ENCODE measurements around the gene GPR83.
"Not testable (repeated sequence)": the region's sequence is repeated elsewhere in the genome, so short reads cannot be mapped to it uniquely, and the experiment has no call there.

Gene GPR83

DNA sequence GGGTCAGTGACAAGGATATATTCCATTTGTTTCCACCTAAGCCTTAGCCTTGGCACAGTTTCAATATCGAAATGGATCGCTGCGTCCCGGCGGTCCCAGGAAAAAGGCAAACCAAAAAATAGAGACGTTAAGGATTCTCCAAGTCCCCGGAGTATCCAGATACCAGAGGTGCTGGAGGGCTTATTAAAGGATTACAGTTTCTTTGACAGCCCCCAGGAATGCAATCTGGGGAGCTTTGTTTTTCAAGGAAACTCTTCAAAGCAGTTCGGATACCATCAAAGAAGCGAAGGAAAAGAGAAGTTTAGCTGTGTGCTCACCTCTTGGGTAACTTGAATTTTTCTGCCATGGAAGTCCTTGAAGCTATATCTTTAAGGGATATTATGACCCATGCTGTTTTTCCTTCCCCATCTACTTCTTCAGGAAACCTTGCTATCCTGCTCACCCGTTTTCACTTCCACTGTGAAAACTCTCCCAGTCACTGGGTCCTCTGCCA, 600 bp upstream of the GPR83 start:
- DNase-seq, result no peak
- Mint-ChIP-seq H3K4me1 (ENCODE audit: low read depth) (peaks cover 7% of the 10 kb centered on the region), H3K27ac (no peak overlapping the region), H3K9me3 (peaks cover 22% of the 10 kb centered on the region), H3K4me3 (no peak overlapping the region), H3K27me3 (peaks cover 55% of the 10 kb centered on the region), H3K36me3 (ENCODE audit: low read depth) (no peaks in the 10 kb centered on the region)

DNA sequence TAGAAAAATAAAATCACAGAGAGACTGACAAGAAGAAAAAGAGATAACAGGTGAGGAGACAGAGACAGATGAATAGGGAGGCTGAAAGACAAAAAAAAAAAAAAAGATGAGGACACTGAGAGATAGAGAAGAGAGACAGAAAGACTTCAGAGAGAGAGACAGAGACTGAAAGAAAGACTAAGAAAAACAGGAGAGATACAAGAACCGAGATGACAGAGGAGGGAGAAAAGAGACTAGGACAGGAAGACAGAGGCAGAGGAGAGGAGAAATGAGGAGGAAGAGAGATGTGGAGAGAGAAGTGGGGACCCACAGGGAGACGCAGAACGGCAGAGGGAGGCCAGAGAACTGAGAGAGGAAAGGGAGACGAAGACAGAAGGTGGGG, 771 bp downstream of the GPR83 start:
- Mint-ChIP-seq H3K27me3 (peaks cover 55% of the 10 kb centered on the region), H3K4me1 (ENCODE audit: low read depth) (peaks cover 7% of the 10 kb centered on the region), H3K9me3 (peaks cover 14% of the 10 kb centered on the region), H3K4me3 (no peak overlapping the region), H3K27ac (no peak overlapping the region), H3K36me3 (ENCODE audit: low read depth) (no peaks in the 10 kb centered on the region)
- no peak for DNase-seq

DNA sequence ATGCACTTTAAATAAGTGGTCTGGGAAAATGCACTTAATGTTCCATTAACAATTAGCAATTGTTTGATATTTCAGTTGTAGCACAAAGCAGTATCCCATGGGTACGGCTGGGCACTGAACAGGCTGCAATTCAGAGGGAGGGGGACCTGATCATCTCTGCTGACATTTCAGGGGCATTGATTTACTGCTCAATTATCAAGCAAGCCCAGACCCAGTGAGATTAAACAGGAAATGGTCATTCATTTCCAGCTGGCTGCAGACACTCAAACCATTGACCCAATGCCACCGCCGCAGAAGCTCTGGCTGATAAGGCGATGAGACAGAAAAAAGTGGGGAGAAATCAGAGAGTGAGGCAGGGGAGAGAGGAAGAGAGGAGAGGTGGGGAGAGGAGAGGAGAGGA, 1.2 kb downstream of the GPR83 start:
- DNase-seq, result no peak
- Mint-ChIP-seq H3K4me3 (no peak overlapping the region), H3K36me3 (ENCODE audit: low read depth) (no peaks in the 10 kb centered on the region), H3K4me1 (ENCODE audit: low read depth) (peaks cover 7% of the 10 kb centered on the region), H3K27ac (no peak overlapping the region), H3K9me3 (peaks cover 10% of the 10 kb centered on the region), H3K27me3 (peaks cover 58% of the 10 kb centered on the region)

DNA sequence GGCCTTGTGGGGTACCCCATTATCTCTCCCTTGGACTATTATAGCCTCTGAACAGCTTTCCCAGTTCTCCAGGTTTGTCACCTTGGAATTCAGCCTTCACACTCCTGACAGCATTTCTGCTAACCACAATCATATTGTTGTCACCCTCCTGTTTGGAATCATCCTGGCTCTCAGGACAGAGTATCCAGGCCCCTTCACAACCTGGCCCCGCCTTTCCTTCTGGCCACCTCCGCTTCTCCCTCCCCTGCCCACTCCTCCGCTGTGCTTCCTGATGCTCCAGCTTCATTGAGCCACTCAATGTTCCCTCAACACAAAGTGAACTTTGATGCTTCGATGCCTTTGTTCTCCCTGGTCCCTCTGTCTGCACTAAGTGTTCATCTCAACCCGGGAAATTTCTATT, 3.1 kb downstream of the GPR83 start:
- Mint-ChIP-seq H3K4me1 (ENCODE audit: low read depth) (peaks cover 7% of the 10 kb centered on the region), H3K9me3 (peaks cover 1% of the 10 kb centered on the region), H3K4me3 (no peak overlapping the region), H3K36me3 (ENCODE audit: low read depth) (no peaks in the 10 kb centered on the region), H3K27ac (no peak overlapping the region), H3K27me3 (peaks cover 56% of the 10 kb centered on the region)
- DNase-seq, result no peak

DNA sequence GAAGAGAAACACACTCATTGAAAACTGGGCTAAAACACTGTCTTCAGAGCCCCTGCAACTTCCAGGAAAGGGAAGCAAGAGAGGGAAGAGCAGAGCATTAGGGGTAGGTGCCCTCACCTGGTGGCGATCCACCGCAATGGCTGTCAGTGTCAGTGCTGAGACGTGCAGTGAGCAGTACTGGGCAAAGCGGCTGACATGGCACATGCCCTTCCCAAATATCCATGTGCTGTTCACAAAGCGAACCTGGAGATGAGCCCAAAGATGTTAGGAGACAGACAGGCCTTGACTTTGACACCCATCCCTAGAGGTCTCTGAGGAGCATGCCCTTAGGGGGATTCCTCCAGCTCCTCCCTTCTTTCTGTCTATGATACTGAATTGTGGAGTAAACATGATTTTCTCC, 4.9 kb downstream of the GPR83 start:
- DNase-seq, result no peak

DNA sequence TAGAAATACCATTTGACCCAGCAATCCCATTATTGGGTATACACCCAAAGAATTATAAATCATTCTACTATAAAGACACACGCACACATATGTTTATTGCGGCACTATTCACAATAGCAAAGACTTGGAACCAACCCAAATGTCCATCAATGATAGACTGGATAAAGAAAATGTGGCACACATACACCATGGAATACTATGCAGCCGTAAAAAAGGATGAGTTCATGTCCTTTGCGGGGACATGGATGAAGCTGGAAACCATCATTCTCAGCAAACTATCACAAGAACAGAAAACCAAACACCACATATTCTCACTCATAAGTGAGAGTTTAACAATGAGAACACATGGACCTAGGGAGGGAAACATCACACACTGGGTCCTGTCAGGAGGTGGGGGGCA, 9.3 kb downstream of the GPR83 start:
- not testable (repeated sequence) for H3K27ac Mint-ChIP-seq; DNase-seq; H3K4me1 Mint-ChIP-seq (ENCODE audit: low read depth); H3K9me3 Mint-ChIP-seq; H3K4me3 Mint-ChIP-seq; H3K36me3 Mint-ChIP-seq (ENCODE audit: low read depth); H3K27me3 Mint-ChIP-seq

More for the DNA sequence above, 4.9 kb downstream of the GPR83 start:
- no peaks in the 10 kb centered on the region for H3K36me3 Mint-ChIP-seq (ENCODE audit: low read depth)
- H3K4me3 Mint-ChIP-seq, result no peak overlapping the region
- peaks cover 42% of the 10 kb centered on the region for H3K27me3 Mint-ChIP-seq
- H3K4me1 Mint-ChIP-seq (ENCODE audit: low read depth), result peaks cover 7% of the 10 kb centered on the region
- no peaks in the 10 kb centered on the region for H3K9me3 Mint-ChIP-seq
- H3K27ac Mint-ChIP-seq, result no peak overlapping the region

DNA sequence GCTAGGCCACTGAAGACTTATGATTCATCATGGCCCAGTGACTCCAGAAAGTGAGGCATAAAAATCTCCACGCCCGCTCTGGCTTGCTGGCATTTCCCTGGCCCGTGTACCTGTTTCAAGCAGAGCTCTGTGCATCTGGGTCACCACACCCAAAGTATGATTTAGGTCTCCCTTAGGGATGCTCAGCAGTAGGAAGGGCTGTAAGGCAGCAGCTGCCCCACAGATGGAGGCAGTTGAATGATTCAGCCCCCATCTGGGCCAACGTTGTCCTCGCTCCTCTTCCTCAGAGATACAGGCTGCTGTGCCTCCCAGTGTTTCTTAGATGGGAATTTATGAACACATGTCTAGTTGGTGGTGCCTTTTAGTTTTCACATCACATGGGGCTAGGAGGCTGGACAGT, 21.6 kb downstream of the GPR83 start:
- Mint-ChIP-seq H3K36me3 (ENCODE audit: low read depth) (no peaks in the 10 kb centered on the region), H3K4me3 (no peak overlapping the region), H3K27ac (no peak overlapping the region), H3K9me3 (no peaks in the 10 kb centered on the region), H3K4me1 (ENCODE audit: low read depth) (no peaks in the 10 kb centered on the region), H3K27me3 (peaks cover 8% of the 10 kb centered on the region)
- DNase-seq, result no peak

DNA sequence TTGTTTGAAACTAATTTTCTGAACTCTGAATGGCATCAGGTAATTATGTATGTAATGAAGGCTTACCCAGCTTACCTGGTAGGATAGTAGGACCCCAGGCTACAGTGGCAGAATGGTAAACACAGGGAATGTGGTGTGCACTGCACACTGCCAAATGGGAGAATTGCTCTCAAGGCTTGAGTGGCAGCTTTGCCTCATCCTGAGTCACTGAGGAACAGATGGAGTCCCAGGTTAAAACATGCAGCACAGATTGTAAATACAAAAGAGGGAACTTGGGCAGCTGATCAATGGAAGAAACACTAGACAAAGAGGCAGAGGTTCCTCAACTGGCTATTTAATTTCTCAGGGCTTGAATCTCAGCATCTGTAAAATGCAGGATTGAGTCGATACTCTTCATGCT, 24.4 kb downstream of the GPR83 start:
- no peak for DNase-seq
- H3K27me3 Mint-ChIP-seq, result peaks cover 11% of the 10 kb centered on the region
- H3K36me3 Mint-ChIP-seq (ENCODE audit: low read depth), result no peaks in the 10 kb centered on the region
- no peaks in the 10 kb centered on the region for H3K4me1 Mint-ChIP-seq (ENCODE audit: low read depth)
- no peak overlapping the region for H3K4me3 Mint-ChIP-seq
- H3K27ac Mint-ChIP-seq, result no peak overlapping the region
- H3K9me3 Mint-ChIP-seq, result peaks cover 6% of the 10 kb centered on the region

DNA sequence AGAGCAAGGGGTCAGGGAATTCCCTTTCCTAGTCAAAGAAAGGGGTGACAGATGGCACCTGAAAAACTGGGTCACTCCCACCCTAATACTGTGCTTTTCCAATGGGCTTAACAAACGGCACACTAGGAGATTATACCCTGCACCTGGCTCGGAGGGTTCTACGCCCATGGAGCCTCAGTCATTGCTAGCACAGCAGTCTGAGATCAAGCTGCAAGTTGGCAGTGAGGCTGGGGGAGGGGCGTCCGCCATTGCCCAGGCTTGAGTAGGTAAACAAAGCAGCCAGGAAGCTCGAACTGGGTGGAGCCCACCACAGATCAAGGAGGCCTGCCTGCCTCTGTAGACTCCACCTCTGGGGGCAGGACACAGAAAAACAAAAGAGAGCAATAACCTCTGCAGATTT, 30.6 kb downstream of the GPR83 start:
- H3K27ac Mint-ChIP-seq; DNase-seq; H3K4me3 Mint-ChIP-seq; H3K9me3 Mint-ChIP-seq; H3K36me3 Mint-ChIP-seq (ENCODE audit: low read depth); H3K4me1 Mint-ChIP-seq (ENCODE audit: low read depth): not testable (repeated sequence)
- peaks cover 16% of the 10 kb centered on the region for H3K27me3 Mint-ChIP-seq

DNA sequence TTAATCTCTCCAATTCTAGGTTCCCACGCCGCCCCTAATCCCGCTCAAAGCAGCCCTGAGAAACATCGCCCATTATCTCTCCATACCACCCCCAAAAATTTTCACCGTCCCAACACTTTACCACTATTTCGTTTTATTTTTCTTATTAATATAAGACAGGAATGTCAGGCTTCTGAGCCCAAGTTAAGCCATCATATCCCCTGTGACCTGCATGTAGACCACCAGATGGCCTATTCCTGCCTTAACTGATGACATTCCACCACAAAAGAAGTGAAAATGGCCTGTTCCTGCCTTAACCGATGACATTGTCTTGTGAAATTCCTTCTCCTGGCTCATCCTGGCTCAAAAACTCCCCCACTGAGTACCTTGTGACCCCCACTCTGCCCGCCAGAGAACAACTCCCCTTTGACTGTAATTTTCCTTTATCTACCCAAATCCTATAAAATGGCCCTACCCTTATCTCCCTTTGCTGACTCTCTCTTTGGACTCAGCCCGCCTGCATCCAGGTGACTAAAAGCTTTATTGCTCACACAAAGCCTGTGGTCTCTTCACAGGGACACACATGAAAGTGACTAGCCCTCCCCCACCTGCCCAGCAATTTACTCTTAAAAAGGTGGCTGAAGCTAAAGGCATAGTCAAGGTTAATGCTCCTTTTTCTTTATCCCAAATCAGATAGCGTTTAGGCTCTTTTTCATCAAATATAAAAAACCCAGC, 50.2 kb downstream of the GPR83 start:
- H3K4me1 Mint-ChIP-seq (ENCODE audit: low read depth); H3K36me3 Mint-ChIP-seq (ENCODE audit: low read depth); H3K27me3 Mint-ChIP-seq: not testable (repeated sequence)

DNA sequence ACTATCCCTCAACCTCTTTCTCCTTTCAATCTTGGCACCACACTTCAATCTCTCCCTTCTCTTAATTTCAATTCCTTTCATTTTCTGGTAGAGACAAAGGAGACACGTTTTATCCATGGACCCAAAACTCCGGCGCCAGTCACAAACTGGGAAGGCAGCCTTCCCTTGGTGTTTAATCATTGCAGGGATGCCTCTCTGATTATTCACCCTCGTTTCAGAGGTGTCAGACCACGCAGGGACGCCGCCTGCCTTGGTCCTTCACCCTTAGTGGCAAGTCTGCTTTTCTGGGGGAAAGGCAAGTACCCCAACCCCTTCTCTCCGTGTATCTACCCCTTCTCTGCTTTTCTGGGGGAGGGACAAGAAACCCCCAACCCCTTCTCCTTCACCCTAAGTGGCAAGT, 54.9 kb downstream of the GPR83 start:
- H3K27me3 Mint-ChIP-seq; H3K4me1 Mint-ChIP-seq (ENCODE audit: low read depth); H3K9me3 Mint-ChIP-seq; H3K4me3 Mint-ChIP-seq; DNase-seq; H3K27ac Mint-ChIP-seq; H3K36me3 Mint-ChIP-seq (ENCODE audit: low read depth): not testable (repeated sequence)

More for the DNA sequence above, 50.2 kb downstream of the GPR83 start:
- H3K9me3 Mint-ChIP-seq, DNase-seq, H3K4me3 Mint-ChIP-seq, H3K27ac Mint-ChIP-seq: not testable (repeated sequence)

DNA sequence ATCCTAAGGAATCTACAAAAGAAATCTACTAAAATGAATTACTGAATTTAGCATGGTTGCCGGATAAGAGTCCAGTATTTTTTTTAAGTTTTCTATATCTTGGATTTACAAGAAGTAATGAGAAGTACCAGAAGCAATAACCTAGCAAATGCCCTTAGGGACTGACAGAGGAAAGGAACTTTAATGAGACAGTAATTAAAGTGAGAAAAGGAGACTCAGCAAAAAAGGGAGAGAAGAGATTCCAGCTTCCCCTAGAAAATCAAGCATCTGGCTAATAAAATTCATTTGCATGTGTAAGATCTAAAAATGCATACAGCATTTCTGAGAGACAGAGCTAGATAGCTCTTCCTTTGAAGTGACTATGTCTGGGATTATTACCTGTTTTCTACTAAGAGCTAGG, 57.7 kb downstream of the GPR83 start:
- Mint-ChIP-seq H3K9me3 (peaks cover 6% of the 10 kb centered on the region), H3K4me3 (no peak overlapping the region), H3K27me3 (no peaks in the 10 kb centered on the region), H3K4me1 (ENCODE audit: low read depth) (no peaks in the 10 kb centered on the region), H3K27ac (no peak overlapping the region), H3K36me3 (ENCODE audit: low read depth) (no peaks in the 10 kb centered on the region)
- no peak for DNase-seq

DNA sequence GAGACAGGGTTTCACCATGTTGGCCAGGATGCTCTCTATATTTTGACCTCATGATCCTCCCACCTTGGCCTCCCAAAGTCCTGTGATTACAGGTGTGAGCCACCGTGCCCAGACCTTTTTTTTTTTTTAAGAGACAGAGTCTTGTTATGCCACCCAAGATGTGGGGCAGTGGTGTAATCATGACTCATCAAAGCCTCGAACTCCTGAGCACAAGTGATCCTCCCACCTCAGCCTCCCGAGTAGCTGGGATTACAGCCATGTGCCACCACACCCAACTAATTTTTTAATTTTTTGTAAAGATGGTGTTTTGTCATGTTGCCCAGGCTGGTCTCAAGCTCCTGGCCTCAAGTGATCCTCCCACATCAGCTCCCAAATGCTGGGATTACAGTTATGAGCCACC, 59.0 kb downstream of the GPR83 start:
- peaks cover 5% of the 10 kb centered on the region for H3K27me3 Mint-ChIP-seq
- H3K36me3 Mint-ChIP-seq (ENCODE audit: low read depth), result no peaks in the 10 kb centered on the region
- H3K27ac Mint-ChIP-seq, result no peak overlapping the region
- no peak for DNase-seq
- H3K4me1 Mint-ChIP-seq (ENCODE audit: low read depth), result no peaks in the 10 kb centered on the region
- H3K4me3 Mint-ChIP-seq, result no peak overlapping the region
- peaks cover 6% of the 10 kb centered on the region for H3K9me3 Mint-ChIP-seq

DNA sequence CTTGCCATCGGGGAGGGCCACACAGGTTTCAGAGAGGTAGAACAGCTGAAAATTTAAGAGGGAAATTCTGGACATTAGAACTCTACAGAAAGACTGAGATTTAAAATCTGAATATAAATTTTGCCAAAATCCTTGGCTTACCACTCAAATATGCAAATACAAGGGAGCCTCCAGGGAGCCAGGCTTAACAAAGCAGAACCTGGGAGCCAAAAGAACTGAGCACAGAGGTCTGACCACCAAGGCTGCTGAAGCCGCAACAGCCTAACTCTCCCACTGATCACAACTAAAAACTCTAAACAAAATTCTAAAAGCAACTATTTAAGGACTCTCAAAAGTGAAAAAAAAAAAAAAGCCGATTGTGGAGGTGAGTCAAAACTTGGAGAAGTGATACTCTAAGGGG, 62.6 kb downstream of the GPR83 start:
- H3K9me3 Mint-ChIP-seq, result peaks cover 6% of the 10 kb centered on the region
- DNase-seq, result no peak
- H3K4me3 Mint-ChIP-seq, result no peak overlapping the region
- H3K27ac Mint-ChIP-seq, result no peak overlapping the region
- no peaks in the 10 kb centered on the region for H3K4me1 Mint-ChIP-seq (ENCODE audit: low read depth)
- H3K36me3 Mint-ChIP-seq (ENCODE audit: low read depth), result no peaks in the 10 kb centered on the region
- peaks cover 21% of the 10 kb centered on the region for H3K27me3 Mint-ChIP-seq

DNA sequence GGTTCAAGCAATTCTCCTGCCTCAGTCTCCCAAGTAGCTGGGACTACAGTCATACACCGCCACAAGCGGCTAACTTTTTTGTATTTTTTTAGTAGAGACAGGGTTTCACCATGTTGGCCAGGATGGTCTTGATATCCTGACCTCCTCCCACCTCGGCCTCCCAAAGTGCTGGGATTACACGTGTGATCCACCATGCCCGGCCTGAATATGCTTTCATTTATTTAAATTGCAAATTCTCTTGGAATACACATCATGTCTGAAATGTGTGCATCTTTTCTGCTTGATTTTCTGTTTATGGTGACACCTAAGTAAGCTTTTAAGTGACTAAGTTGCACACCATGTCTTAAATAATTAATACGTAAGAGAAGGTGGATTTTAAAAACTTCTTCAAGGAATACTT, 65.2 kb downstream of the GPR83 start:
- Mint-ChIP-seq H3K9me3 (peaks cover 6% of the 10 kb centered on the region), H3K4me1 (ENCODE audit: low read depth) (no peaks in the 10 kb centered on the region), H3K4me3 (no peak overlapping the region), H3K27ac (no peak overlapping the region), H3K36me3 (ENCODE audit: low read depth) (no peaks in the 10 kb centered on the region), H3K27me3 (peaks cover 21% of the 10 kb centered on the region)
- no peak for DNase-seq

DNA sequence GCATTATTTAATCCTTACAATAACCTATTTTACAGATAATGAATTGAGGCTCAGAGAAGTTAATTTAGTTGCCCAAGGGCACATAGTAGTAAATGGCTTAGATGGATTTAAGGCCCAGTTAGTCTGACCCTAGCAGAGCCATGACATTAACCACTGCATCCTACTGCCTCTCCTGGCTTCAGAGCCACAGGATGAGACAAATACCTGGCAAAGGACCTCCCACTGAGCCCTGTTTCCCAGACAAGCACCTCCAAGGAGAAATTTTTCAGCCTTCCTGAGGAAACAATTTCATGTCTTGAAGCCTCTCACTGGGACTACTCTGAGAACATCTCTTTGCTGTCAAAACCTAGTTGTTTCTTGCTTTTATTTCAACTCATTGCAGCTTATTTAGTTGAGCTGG, 68.4 kb downstream of the GPR83 start:
- H3K27me3 Mint-ChIP-seq, result peaks cover 22% of the 10 kb centered on the region
- no peak overlapping the region for H3K27ac Mint-ChIP-seq
- no peaks in the 10 kb centered on the region for H3K4me1 Mint-ChIP-seq (ENCODE audit: low read depth)
- H3K36me3 Mint-ChIP-seq (ENCODE audit: low read depth), result no peaks in the 10 kb centered on the region
- no peaks in the 10 kb centered on the region for H3K9me3 Mint-ChIP-seq
- no peak for DNase-seq
- H3K4me3 Mint-ChIP-seq, result no peak overlapping the region
